ENCODE results near the gene G2E3.
"Not testable (repeated sequence)": the region's sequence is repeated elsewhere in the genome, so short reads cannot be mapped to it uniquely, and the experiment has no call there.

G2E3 gene

GRCh38 chr14:30569216-30569902 lies 10.4 kb downstream of the G2E3 start:
- H3K36me3 ChIP-seq (ENCODE audit: control insufficient read depth, insufficient read depth, low read length) = no peaks in the 10 kb centered on the region
- no peak overlapping the region for H3K9ac ChIP-seq (ENCODE audit: low read length)
- H3K27me3 ChIP-seq (ENCODE audit: control insufficient read depth, insufficient read depth, low read length) = no peaks in the 10 kb centered on the region

GRCh38 chr14:30569903-30570226 lies 10.9 kb downstream of the G2E3 start:
- Histone ChIP-seq H3K9me3 (ENCODE audit: control insufficient read depth, low read length) (no peaks in the 10 kb centered on the region), H3K4me1 (ENCODE audit: control insufficient read depth, insufficient read depth, low read length) (peaks cover 6% of the 10 kb centered on the region), H3K4me3 (ENCODE audit: low read length) (no peak overlapping the region), H3K27me3 (ENCODE audit: control insufficient read depth, insufficient read depth, low read length) (no peaks in the 10 kb centered on the region), H3K9ac (ENCODE audit: low read length) (no peak overlapping the region), H3K36me3 (ENCODE audit: control insufficient read depth, insufficient read depth, low read length) (no peaks in the 10 kb centered on the region)

More at GRCh38 chr14:30569216-30569902, 10.4 kb downstream of the G2E3 start:
- Histone ChIP-seq H3K4me1 (ENCODE audit: control insufficient read depth, insufficient read depth, low read length) (peaks cover 6% of the 10 kb centered on the region), H3K9me3 (ENCODE audit: control insufficient read depth, low read length) (no peaks in the 10 kb centered on the region), H3K4me3 (ENCODE audit: low read length) (no peak overlapping the region)

GRCh38 chr14:30572237-30572636 lies 13.3 kb downstream of the G2E3 start:
- no peak overlapping the region for H3K4me3 ChIP-seq (ENCODE audit: low read length)
- H3K9ac ChIP-seq (ENCODE audit: low read length) = no peak overlapping the region
- no peaks in the 10 kb centered on the region for H3K27me3 ChIP-seq (ENCODE audit: control insufficient read depth, insufficient read depth, low read length)
- H3K36me3 ChIP-seq (ENCODE audit: control insufficient read depth, insufficient read depth, low read length) = no peaks in the 10 kb centered on the region
- peaks cover 6% of the 10 kb centered on the region for H3K4me1 ChIP-seq (ENCODE audit: control insufficient read depth, insufficient read depth, low read length)
- H3K9me3 ChIP-seq (ENCODE audit: control insufficient read depth, low read length) = no peaks in the 10 kb centered on the region

GRCh38 chr14:30572771-30573170 lies 13.8 kb downstream of the G2E3 start:
- no peaks in the 10 kb centered on the region for H3K36me3 ChIP-seq (ENCODE audit: control insufficient read depth, insufficient read depth, low read length)
- H3K4me1 ChIP-seq (ENCODE audit: control insufficient read depth, insufficient read depth, low read length) = peaks cover 6% of the 10 kb centered on the region
- no peaks in the 10 kb centered on the region for H3K27me3 ChIP-seq (ENCODE audit: control insufficient read depth, insufficient read depth, low read length)
- H3K4me3 ChIP-seq (ENCODE audit: low read length) = no peak overlapping the region
- no peaks in the 10 kb centered on the region for H3K9me3 ChIP-seq (ENCODE audit: control insufficient read depth, low read length)
- H3K9ac ChIP-seq (ENCODE audit: low read length) = no peak overlapping the region

GRCh38 chr14:30573226-30573814 lies 14.4 kb downstream of the G2E3 start:
- no peaks in the 10 kb centered on the region for H3K27me3 ChIP-seq (ENCODE audit: control insufficient read depth, insufficient read depth, low read length)
- H3K9ac ChIP-seq (ENCODE audit: low read length) = no peak overlapping the region
- H3K36me3 ChIP-seq (ENCODE audit: control insufficient read depth, insufficient read depth, low read length) = no peaks in the 10 kb centered on the region
- peaks cover 6% of the 10 kb centered on the region for H3K4me1 ChIP-seq (ENCODE audit: control insufficient read depth, insufficient read depth, low read length)
- H3K4me3 ChIP-seq (ENCODE audit: low read length) = no peak overlapping the region
- H3K9me3 ChIP-seq (ENCODE audit: control insufficient read depth, low read length) = no peaks in the 10 kb centered on the region

GRCh38 chr14:30573966-30574365 lies 15.0 kb downstream of the G2E3 start:
- Histone ChIP-seq H3K4me1 (ENCODE audit: control insufficient read depth, insufficient read depth, low read length) (peaks cover 6% of the 10 kb centered on the region), H3K36me3 (ENCODE audit: control insufficient read depth, insufficient read depth, low read length) (no peaks in the 10 kb centered on the region), H3K9me3 (ENCODE audit: control insufficient read depth, low read length) (no peaks in the 10 kb centered on the region), H3K9ac (ENCODE audit: low read length) (no peak overlapping the region), H3K4me3 (ENCODE audit: low read length) (no peak overlapping the region), H3K27me3 (ENCODE audit: control insufficient read depth, insufficient read depth, low read length) (no peaks in the 10 kb centered on the region)

GRCh38 chr14:30574777-30575176 lies 15.8 kb downstream of the G2E3 start:
- not testable (repeated sequence) for H3K9ac ChIP-seq (ENCODE audit: low read length); H3K27me3 ChIP-seq (ENCODE audit: control insufficient read depth, insufficient read depth, low read length); H3K9me3 ChIP-seq (ENCODE audit: control insufficient read depth, low read length); H3K4me3 ChIP-seq (ENCODE audit: low read length); H3K4me1 ChIP-seq (ENCODE audit: control insufficient read depth, insufficient read depth, low read length); H3K36me3 ChIP-seq (ENCODE audit: control insufficient read depth, insufficient read depth, low read length)

GRCh38 chr14:30576333-30576732 lies 17.4 kb downstream of the G2E3 start:
- not testable (repeated sequence) for H3K27me3 ChIP-seq (ENCODE audit: control insufficient read depth, insufficient read depth, low read length); H3K36me3 ChIP-seq (ENCODE audit: control insufficient read depth, insufficient read depth, low read length); H3K4me3 ChIP-seq (ENCODE audit: low read length); H3K9me3 ChIP-seq (ENCODE audit: control insufficient read depth, low read length); H3K4me1 ChIP-seq (ENCODE audit: control insufficient read depth, insufficient read depth, low read length); H3K9ac ChIP-seq (ENCODE audit: low read length)

- no peak overlapping the region for H3K4me3 ChIP-seq (ENCODE audit: low read length)
- H3K4me1 ChIP-seq (ENCODE audit: control insufficient read depth, insufficient read depth, low read length) = no peaks in the 10 kb centered on the region
- H3K9ac ChIP-seq (ENCODE audit: low read length) = no peak overlapping the region
- no peaks in the 10 kb centered on the region for H3K27me3 ChIP-seq (ENCODE audit: control insufficient read depth, insufficient read depth, low read length)
- no peaks in the 10 kb centered on the region for H3K9me3 ChIP-seq (ENCODE audit: control insufficient read depth, low read length)
- no peaks in the 10 kb centered on the region for H3K36me3 ChIP-seq (ENCODE audit: control insufficient read depth, insufficient read depth, low read length)
Measured at GRCh38 chr14:30580616-30581282, 21.8 kb downstream of the G2E3 start.

GRCh38 chr14:30581283-30581625 lies 22.3 kb downstream of the G2E3 start:
- no peaks in the 10 kb centered on the region for H3K9me3 ChIP-seq (ENCODE audit: control insufficient read depth, low read length)
- H3K4me3 ChIP-seq (ENCODE audit: low read length) = no peak overlapping the region
- H3K9ac ChIP-seq (ENCODE audit: low read length) = no peak overlapping the region
- H3K27me3 ChIP-seq (ENCODE audit: control insufficient read depth, insufficient read depth, low read length) = no peaks in the 10 kb centered on the region
- H3K36me3 ChIP-seq (ENCODE audit: control insufficient read depth, insufficient read depth, low read length) = no peaks in the 10 kb centered on the region
- H3K4me1 ChIP-seq (ENCODE audit: control insufficient read depth, insufficient read depth, low read length) = no peaks in the 10 kb centered on the region

- Histone ChIP-seq H3K9ac (ENCODE audit: low read length) (no peak overlapping the region), H3K4me1 (ENCODE audit: control insufficient read depth, insufficient read depth, low read length) (no peaks in the 10 kb centered on the region), H3K36me3 (ENCODE audit: control insufficient read depth, insufficient read depth, low read length) (no peaks in the 10 kb centered on the region), H3K4me3 (ENCODE audit: low read length) (no peak overlapping the region), H3K9me3 (ENCODE audit: control insufficient read depth, low read length) (no peaks in the 10 kb centered on the region), H3K27me3 (ENCODE audit: control insufficient read depth, insufficient read depth, low read length) (no peaks in the 10 kb centered on the region)
Measured at GRCh38 chr14:30582376-30582775, 23.4 kb downstream of the G2E3 start.

- Histone ChIP-seq H3K4me1 (ENCODE audit: control insufficient read depth, insufficient read depth, low read length) (no peaks in the 10 kb centered on the region), H3K9ac (ENCODE audit: low read length) (no peak overlapping the region), H3K27me3 (ENCODE audit: control insufficient read depth, insufficient read depth, low read length) (no peaks in the 10 kb centered on the region), H3K4me3 (ENCODE audit: low read length) (no peak overlapping the region), H3K36me3 (ENCODE audit: control insufficient read depth, insufficient read depth, low read length) (no peaks in the 10 kb centered on the region), H3K9me3 (ENCODE audit: control insufficient read depth, low read length) (no peaks in the 10 kb centered on the region)
Measured at GRCh38 chr14:30584058-30584630, 25.2 kb downstream of the G2E3 start.

Measured in mucosa of stomach (tissue), 1 donor.